SH-SY5Y (cell line): ENCODE data around the gene ODAD2.

Source experiments
- GATA2 ChIP-seq: IDR thresholded peaks from 2 replicates; pipeline ENCODE4 v1.6.1; 2011; ENCODE audit warnings: mild to moderate bottlenecking, low read depth, low read length
- GATA3 ChIP-seq: IDR thresholded peaks from 2 replicates; pipeline ENCODE4 v1.6.1; 2011; ENCODE audit warnings: low read depth, mild to moderate bottlenecking, low read length, moderate library complexity

- TF ChIP-seq GATA2 (no peak), GATA3 (no peak)
Measured at GRCh38 chr10:28020993-28021982, 22.4 kb upstream of the ODAD2 start.
